ENCODE data around the gene TULP4.
A peak's percentile ranks its signal among the peaks of the same experiment; 100 is the strongest.
"Not testable (repeated sequence)": the region's sequence is repeated elsewhere in the genome, so short reads cannot be mapped to it uniquely, and the experiment has no call there.

Gene TULP4

GRCh38 chr6:158474961-158475343 is 162.7 kb downstream of the TULP4 start:
- peak; percentile 55 for DNase-seq

- DNase-seq = peak; percentile 80
Measured at GRCh38 chr6:158475344-158476302, 163.4 kb downstream of the TULP4 start.

GRCh38 chr6:158476389-158476788 is 164.1 kb downstream of the TULP4 start:
- no peak for DNase-seq

- not testable (repeated sequence) for DNase-seq
Measured at GRCh38 chr6:158477722-158478121, 165.5 kb downstream of the TULP4 start.

GRCh38 chr6:158480989-158481388 is 168.7 kb downstream of the TULP4 start:
- DNase-seq = no peak

GRCh38 chr6:158481690-158482473 is 169.6 kb downstream of the TULP4 start:
- DNase-seq = peak; percentile 76

GRCh38 chr6:158485431-158485830 is 173.2 kb downstream of the TULP4 start:
- no peak for DNase-seq

- DNase-seq = peak; percentile 65
Measured at GRCh38 chr6:158487495-158487894, 175.2 kb downstream of the TULP4 start.

- DNase-seq = peak; percentile 97
Measured at GRCh38 chr6:158488065-158488464, 175.8 kb downstream of the TULP4 start.

GRCh38 chr6:158489441-158489840 is 177.2 kb downstream of the TULP4 start:
- DNase-seq = no peak

GRCh38 chr6:158492881-158493280 is 180.6 kb downstream of the TULP4 start:
- DNase-seq = no peak

GRCh38 chr6:158496700-158497099 is 184.4 kb downstream of the TULP4 start:
- no peak for DNase-seq

GRCh38 chr6:158497620-158498019 is 185.4 kb downstream of the TULP4 start:
- DNase-seq = no peak

- no peak for DNase-seq
Measured at GRCh38 chr6:158498362-158498761, 186.1 kb downstream of the TULP4 start.

- DNase-seq = no peak
Measured at GRCh38 chr6:158499601-158500000, 187.3 kb downstream of the TULP4 start.

GRCh38 chr6:158500016-158500735 is 187.9 kb downstream of the TULP4 start:
- peak; percentile 55 for DNase-seq

- no peak for DNase-seq
Measured at GRCh38 chr6:158501360-158502262, 189.3 kb downstream of the TULP4 start.

- DNase-seq = no peak
Measured at GRCh38 chr6:158502263-158502950, 190.1 kb downstream of the TULP4 start.

GRCh38 chr6:158503222-158503621 is 191.0 kb downstream of the TULP4 start:
- DNase-seq = no peak

- DNase-seq = no peak
Measured at GRCh38 chr6:158503846-158504245, 191.6 kb downstream of the TULP4 start.

- DNase-seq = no peak
Measured at GRCh38 chr6:158505194-158505593, 192.9 kb downstream of the TULP4 start.

Data from fibroblast of skin of abdomen (primary cell).